Epithelial cell of esophagus (primary cell): ENCODE results near the gene JPH4.

ENCODE experiments used
- DNase-seq: peaks from one replicate; pipeline ENCODE4 v3.0.0; 2010; ENCODE audit warnings: low read depth
- H3K4me3 ChIP-seq: 2 replicates; pipeline ENCODE4 v1.5.1; 2011; ENCODE audit warnings: mild to moderate bottlenecking, low read length, control low read depth
- TF ChIP-seq, protein P1 (sequence below): IDR thresholded peaks from 2 replicates; pipeline ENCODE4 v1.5.1; 2011; ENCODE audit warnings: low read depth, mild to moderate bottlenecking, low read length, control low read depth, inconsistent platforms; ENCODE audit not compliant: insufficient read depth; ENCODE audit errors: missing control alignments

JPH4 gene

GRCh38 chr14:23544511-23545447, 33.8 kb downstream of the JPH4 start:
- TF ChIP-seq, protein P1, sequence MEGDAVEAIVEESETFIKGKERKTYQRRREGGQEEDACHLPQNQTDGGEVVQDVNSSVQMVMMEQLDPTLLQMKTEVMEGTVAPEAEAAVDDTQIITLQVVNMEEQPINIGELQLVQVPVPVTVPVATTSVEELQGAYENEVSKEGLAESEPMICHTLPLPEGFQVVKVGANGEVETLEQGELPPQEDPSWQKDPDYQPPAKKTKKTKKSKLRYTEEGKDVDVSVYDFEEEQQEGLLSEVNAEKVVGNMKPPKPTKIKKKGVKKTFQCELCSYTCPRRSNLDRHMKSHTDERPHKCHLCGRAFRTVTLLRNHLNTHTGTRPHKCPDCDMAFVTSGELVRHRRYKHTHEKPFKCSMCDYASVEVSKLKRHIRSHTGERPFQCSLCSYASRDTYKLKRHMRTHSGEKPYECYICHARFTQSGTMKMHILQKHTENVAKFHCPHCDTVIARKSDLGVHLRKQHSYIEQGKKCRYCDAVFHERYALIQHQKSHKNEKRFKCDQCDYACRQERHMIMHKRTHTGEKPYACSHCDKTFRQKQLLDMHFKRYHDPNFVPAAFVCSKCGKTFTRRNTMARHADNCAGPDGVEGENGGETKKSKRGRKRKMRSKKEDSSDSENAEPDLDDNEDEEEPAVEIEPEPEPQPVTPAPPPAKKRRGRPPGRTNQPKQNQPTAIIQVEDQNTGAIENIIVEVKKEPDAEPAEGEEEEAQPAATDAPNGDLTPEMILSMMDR: no peak
- peak; percentile 11 for DNase-seq
- no peak overlapping the region for H3K4me3 ChIP-seq

DNA sequence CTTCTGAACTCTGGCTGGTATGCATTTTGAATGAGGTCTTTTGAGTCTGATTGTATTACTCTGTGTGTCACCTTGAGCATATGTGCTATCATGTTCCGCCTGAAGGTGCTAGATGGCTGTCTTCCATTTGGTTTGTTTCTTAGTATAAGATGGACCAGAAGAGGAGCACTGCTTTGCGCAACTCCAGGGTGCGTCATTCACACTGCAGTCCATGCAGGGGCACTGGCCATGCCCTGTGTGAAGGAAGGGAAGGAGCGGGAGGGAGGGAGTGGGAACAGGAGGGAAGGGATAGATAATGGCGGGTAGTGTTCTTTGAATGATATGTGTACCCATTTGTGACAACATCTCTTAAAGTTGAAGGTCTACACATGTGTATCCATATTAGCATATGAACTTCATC, 35.2 kb downstream of the JPH4 start:
- DNase-seq: no peak
- no peak overlapping the region for H3K4me3 ChIP-seq
- TF ChIP-seq, protein P1: no peak

- DNase-seq: no peak
- H3K4me3 ChIP-seq: no peak overlapping the region
- TF ChIP-seq, protein P1: no peak
Measured at GRCh38 chr14:23542261-23542660, 36.3 kb downstream of the JPH4 start.

- DNase-seq: no peak
- TF ChIP-seq, protein P1: no peak
- no peak overlapping the region for H3K4me3 ChIP-seq
Measured at GRCh38 chr14:23540141-23540469, 38.5 kb downstream of the JPH4 start.

GRCh38 chr14:23539248-23540140, 39.1 kb downstream of the JPH4 start:
- peak; percentile 38 for DNase-seq
- H3K4me3 ChIP-seq: no peak overlapping the region
- TF ChIP-seq, protein P1: peak; percentile 79

GRCh38 chr14:23538785-23539184, 39.8 kb downstream of the JPH4 start:
- DNase-seq: peak; percentile 23
- TF ChIP-seq, protein P1: no peak
- H3K4me3 ChIP-seq: no peak overlapping the region
